ENCODE measurements around the gene ERC1.

DNA sequence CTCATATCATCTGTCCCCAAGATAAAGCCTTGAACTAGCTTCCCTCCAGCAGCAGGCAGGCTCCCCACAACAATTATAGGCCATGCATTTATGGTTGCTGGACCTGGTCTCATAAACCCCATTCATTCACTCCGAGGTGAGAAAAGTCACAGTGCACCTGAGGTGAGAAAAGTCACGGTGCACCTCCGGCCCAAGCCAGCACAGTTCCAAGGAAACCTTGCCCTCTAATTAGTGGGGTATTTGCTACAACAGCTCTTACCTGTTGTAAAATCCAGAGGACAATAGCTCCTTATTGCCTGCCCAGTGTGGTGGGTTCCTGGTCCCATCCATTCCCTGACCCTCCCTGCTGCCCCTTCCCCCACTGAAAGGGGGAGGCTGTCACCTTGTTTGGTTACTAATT, 537.8 kb downstream of the ERC1 start:
- TF ChIP-seq, protein P1, sequence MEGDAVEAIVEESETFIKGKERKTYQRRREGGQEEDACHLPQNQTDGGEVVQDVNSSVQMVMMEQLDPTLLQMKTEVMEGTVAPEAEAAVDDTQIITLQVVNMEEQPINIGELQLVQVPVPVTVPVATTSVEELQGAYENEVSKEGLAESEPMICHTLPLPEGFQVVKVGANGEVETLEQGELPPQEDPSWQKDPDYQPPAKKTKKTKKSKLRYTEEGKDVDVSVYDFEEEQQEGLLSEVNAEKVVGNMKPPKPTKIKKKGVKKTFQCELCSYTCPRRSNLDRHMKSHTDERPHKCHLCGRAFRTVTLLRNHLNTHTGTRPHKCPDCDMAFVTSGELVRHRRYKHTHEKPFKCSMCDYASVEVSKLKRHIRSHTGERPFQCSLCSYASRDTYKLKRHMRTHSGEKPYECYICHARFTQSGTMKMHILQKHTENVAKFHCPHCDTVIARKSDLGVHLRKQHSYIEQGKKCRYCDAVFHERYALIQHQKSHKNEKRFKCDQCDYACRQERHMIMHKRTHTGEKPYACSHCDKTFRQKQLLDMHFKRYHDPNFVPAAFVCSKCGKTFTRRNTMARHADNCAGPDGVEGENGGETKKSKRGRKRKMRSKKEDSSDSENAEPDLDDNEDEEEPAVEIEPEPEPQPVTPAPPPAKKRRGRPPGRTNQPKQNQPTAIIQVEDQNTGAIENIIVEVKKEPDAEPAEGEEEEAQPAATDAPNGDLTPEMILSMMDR (conservative IDR thresholded peaks at IDR 0.05; ENCODE audit: low read depth, low read length) = no peak
- TF ChIP-seq POLR2A (IDR thresholded peaks at IDR 0.05; ENCODE audit: low read depth, low read length) (no peak), MXI1 (IDR thresholded peaks at IDR 0.05; ENCODE audit: borderline replicate concordance, low read depth, low read length) (no peak), NFE2L2 (IDR thresholded peaks at IDR 0.05; ENCODE audit: low read depth, low read length) (no peak), MAFK (IDR thresholded peaks at IDR 0.05; ENCODE audit: low read depth, low read length) (no peak)
